Liver (tissue), 9 donors: ENCODE data around the gene ZNF778. TPM values are rescaled to one million over a fixed set of nuclear protein-coding genes. Genes with fewer than 3 reads are reported as not detected.

Source experiments
- DNase-seq: peaks from one replicate; pipeline ENCODE4 v3.0.0-alpha.2; 2017; ENCODE audit warnings: low spot score
- H3K27ac ChIP-seq, 2 donors: one replicate each; pipeline ENCODE4 v1.7.0; 2013; ENCODE audit warnings: inconsistent platforms in 2 of 2, low read length in 2 of 2, control low read depth in 1 of 2, low read depth in 1 of 2, mild to moderate bottlenecking in 1 of 2
- H3K27me3 ChIP-seq, 4 donors: one replicate each; pipeline versions ENCODE4 v1.6.1 to v1.7.0; 2013; ENCODE audit warnings: low read length in 3 of 4, inconsistent platforms in 1 of 4, mild to moderate bottlenecking in 1 of 4, moderate library complexity in 1 of 4; ENCODE audit not compliant: control insufficient read depth in 4 of 4, insufficient read depth in 4 of 4
- H3K36me3 ChIP-seq, 4 donors: one replicate each; pipeline versions ENCODE4 v1.6.1 to v1.7.0; 2013; ENCODE audit warnings: low read length in 3 of 4, mild to moderate bottlenecking in 3 of 4, low read depth in 1 of 4, moderate library complexity in 1 of 4; ENCODE audit not compliant: control insufficient read depth in 4 of 4, insufficient read depth in 3 of 4
- H3K4me1 ChIP-seq, 4 donors: one replicate each; pipeline versions ENCODE4 v1.6.1 to v1.7.0; 2013; ENCODE audit warnings: low read length in 3 of 4, mild to moderate bottlenecking in 3 of 4, moderate library complexity in 1 of 4; ENCODE audit not compliant: control insufficient read depth in 4 of 4, insufficient read depth in 4 of 4
- H3K4me3 ChIP-seq, 3 donors: one replicate each; pipeline versions ENCODE4 v1.6.1 to v1.7.0; 2013; ENCODE audit warnings: low read length in 3 of 3, control low read depth in 1 of 3, low read depth in 1 of 3, mild to moderate bottlenecking in 1 of 3
- H3K9ac ChIP-seq, 2 donors: one replicate each; pipeline ENCODE4 v1.7.0; 2013; ENCODE audit warnings: low read length in 2 of 2, mild to moderate bottlenecking in 2 of 2, moderate library complexity in 2 of 2, control low read depth in 1 of 2, low read depth in 1 of 2
- H3K9me3 ChIP-seq, 4 donors: one replicate each; pipeline versions ENCODE4 v1.6.1 to v1.7.0; 2013; ENCODE audit warnings: low read length in 3 of 4; ENCODE audit not compliant: control insufficient read depth in 4 of 4
- ATF3 ChIP-seq: IDR thresholded peaks from 2 replicates; pipeline ENCODE4 v1.6.1; 2016; ENCODE audit warnings: antibody characterized with exemption
- FOXA1 ChIP-seq: IDR thresholded peaks from 2 replicates; pipeline ENCODE4 v1.6.1; 2016; ENCODE audit warnings: antibody characterized with exemption
- HNF4A ChIP-seq, 2 donors: conservative IDR thresholded peaks; 2 replicates each; pipeline ENCODE4 v1.6.1; 2016; ENCODE audit warnings: antibody characterized with exemption in 2 of 2, mild to moderate bottlenecking in 2 of 2
- JUND ChIP-seq, 2 donors: IDR thresholded peaks; 2 replicates each; pipeline ENCODE4 v1.6.1; 2016; ENCODE audit warnings: antibody characterized with exemption in 2 of 2
- MAX ChIP-seq: IDR thresholded peaks from 2 replicates; pipeline ENCODE4 v1.6.1; 2016; ENCODE audit warnings: antibody characterized with exemption
- NR2F2 ChIP-seq: IDR thresholded peaks from 2 replicates; pipeline ENCODE4 v1.6.1; 2016; ENCODE audit warnings: antibody characterized with exemption
- REST ChIP-seq: IDR thresholded peaks from 2 replicates; pipeline ENCODE4 v1.6.1; 2016; ENCODE audit warnings: antibody characterized with exemption, mild to moderate bottlenecking
- YY1 ChIP-seq: IDR thresholded peaks from 2 replicates; pipeline ENCODE4 v1.6.1; 2016; ENCODE audit warnings: antibody characterized with exemption, mild to moderate bottlenecking
- ZBTB33 ChIP-seq: IDR thresholded peaks from 2 replicates; pipeline ENCODE4 v1.6.1; 2016; ENCODE audit warnings: antibody characterized with exemption
- WGBS: extraction: QIAGEN DNeasy Blood & Tissue Kit; methylation state at CpG from one replicate; pipeline ENCODE4 v1.1.7; 2013; 5-methylcytosine and 5-hydroxymethylcytosine counted together
- polyA plus RNA-seq, 2 donors: library from polyadenylated mRNA; stranded (reverse) in 1 of 2; unstranded in 1 of 2; fragments of 200-250 nt in 1 of 2; fragments of >200 nt in 1 of 2; fragmentation: Nextera tagmentation in 1 of 2; extraction: Ambion mirVana in 1 of 2; gene quantifications; one replicate each; pipeline versions ENCODE4 v1.2.1 to v1.2.3, GENCODE V29; 2013 to 2015
- total RNA-seq, 2 donors: library from RNA; depleted of rRNA; stranded (reverse); fragments of >200 nt; gene quantifications; one replicate each; pipeline ENCODE4 v1.2.3, GENCODE V29; 2014
- donor health status: healthy.
- donor health status: healthy.
- donor health status: healthy.
- donor health status: healthy.
- donor health status: healthy.

The ZNF778 gene
- total and polyA plus RNA-seq, 4 donors: 0.75 to 9.2 (median 4.2) TPM

- Histone ChIP-seq H3K9me3 (no peaks in the 10 kb centered on the region), H3K4me3 (no peak overlapping the region), H3K9ac (no peak overlapping the region), H3K27ac (no peak overlapping the region), H3K27me3 (no peaks in the 10 kb centered on the region), H3K36me3 (peaks cover 11 to 62% (median 21%) of the 10 kb centered on the region in 4 donors), H3K4me1 (no peaks in the 10 kb centered on the region)
- TF ChIP-seq ATF3 (no peak), NR2F2 (no peak), HNF4A (conservative IDR thresholded peaks at IDR 0.05) (no peak), FOXA1 (no peak), ZBTB33 (no peak), JUND (IDR thresholded peaks at IDR 0.05) (no peak)
- no peak for DNase-seq
- 89% methylated on average over 33 of the region's 33 CpGs for WGBS
These were observed 60.3 kb downstream of the ZNF778 start for GRCh38 chr16:89277641-89278341.

GRCh38 chr16:89278441-89279240 is 61.1 kb downstream of the ZNF778 start:
- H3K27me3 ChIP-seq: no peaks in the 10 kb centered on the region
- H3K4me1 ChIP-seq: no peaks in the 10 kb centered on the region
- H3K9me3 ChIP-seq: no peaks in the 10 kb centered on the region
- no peak for TF ChIP-seq NR2F2
- DNase-seq: no peak
- peaks cover 12 to 64% (median 20%) of the 10 kb centered on the region in 4 donors for H3K36me3 ChIP-seq
- 95% methylated on average over 36 of the region's 36 CpGs for WGBS
- no peak overlapping the region for H3K9ac ChIP-seq
- no peak overlapping the region for H3K4me3 ChIP-seq
- no peak overlapping the region for H3K27ac ChIP-seq

GRCh38 chr16:89279666-89280481 is 62.4 kb downstream of the ZNF778 start:
- TF ChIP-seq HNF4A (conservative IDR thresholded peaks at IDR 0.05): no peak
- TF ChIP-seq REST: no peak
- TF ChIP-seq YY1: no peak
- TF ChIP-seq MAX: no peak
- TF ChIP-seq NR2F2: no peak
- Histone ChIP-seq H3K9me3 (no peaks in the 10 kb centered on the region), H3K27me3 (no peaks in the 10 kb centered on the region), H3K36me3 (peaks cover 13 to 64% (median 25%) of the 10 kb centered on the region in 4 donors), H3K4me1 (no peaks in the 10 kb centered on the region), H3K9ac (no peak overlapping the region), H3K27ac (no peak overlapping the region), H3K4me3 (no peak overlapping the region)
- no peak for DNase-seq
- WGBS: 96% methylated on average over 65 of the region's 65 CpGs
